Neural progenitor cell (in vitro differentiated cells): ENCODE measurements around the gene PROSER2. TPM values are rescaled to one million over a fixed set of nuclear protein-coding genes. Genes with fewer than 3 reads are reported as not detected.

Experiments
- DNase-seq: peaks from one replicate; pipeline ENCODE4 v3.0.0-alpha.2; 2016; ENCODE audit warnings: low spot score
- H2AFZ ChIP-seq: fragments of 200-600 bp; sonication (generic); replicated peaks from 2 replicates; pipeline ENCODE4 v1.6.1; 2016; ENCODE audit warnings: antibody characterized with exemption
- H3F3A ChIP-seq: fragments of 200-600 bp; sonication (generic); 2 replicates; pipeline ENCODE4 v1.6.1; 2016; ENCODE audit warnings: antibody characterized with exemption, low read depth
- H3K27ac ChIP-seq: fragments of 200-600 bp; sonication (generic); 2 replicates; pipeline ENCODE4 v1.5.1; 2016; ENCODE audit warnings: mild to moderate bottlenecking
- H3K27me3 ChIP-seq: fragments of 200-600 bp; sonication (generic); 2 replicates; pipeline ENCODE4 v1.6.1; 2016; ENCODE audit warnings: mild to moderate bottlenecking, moderate library complexity
- H3K36me3 ChIP-seq: fragments of 200-600 bp; sonication (generic); 2 replicates; pipeline ENCODE4 v1.5.1; 2016
- H3K4me1 ChIP-seq: fragments of 200-600 bp; sonication (generic); 2 replicates; pipeline ENCODE4 v1.6.1; 2016; ENCODE audit warnings: mixed run types
- H3K4me2 ChIP-seq: fragments of 200-600 bp; sonication (generic); 2 replicates; pipeline ENCODE4 v1.6.1; 2016
- H3K4me3 ChIP-seq: fragments of 200-600 bp; sonication (generic); 2 replicates; pipeline ENCODE4 v1.5.1; 2016
- H3K79me2 ChIP-seq: fragments of 200-600 bp; sonication (generic); 2 replicates; pipeline ENCODE4 v1.6.1; 2016; ENCODE audit warnings: low read depth
- H3K9ac ChIP-seq: fragments of 200-600 bp; sonication (generic); 2 replicates; pipeline ENCODE4 v1.6.1; 2016
- H3K9me3 ChIP-seq: fragments of 200-600 bp; sonication (generic); 2 replicates; pipeline ENCODE4 v1.5.1; 2016; ENCODE audit warnings: low read depth
- H4K20me1 ChIP-seq: fragments of 200-600 bp; sonication (generic); 2 replicates; pipeline ENCODE4 v1.6.1; 2016; ENCODE audit warnings: low read depth
- H3K27ac Mint-ChIP-seq: 3 replicates; pipeline ENCODE4 v1.8.0; 2021; ENCODE audit warnings: mixed read lengths
- H3K27me3 Mint-ChIP-seq: 2 replicates; pipeline ENCODE4 v1.8.0; 2022; ENCODE audit warnings: low read depth, mild to moderate bottlenecking, inconsistent platforms, moderate library complexity, mixed read lengths; ENCODE audit not compliant: insufficient read depth
- H3K36me3 Mint-ChIP-seq: 3 replicates; pipeline ENCODE4 v1.8.0; 2021; ENCODE audit warnings: mixed read lengths
- H3K4me1 Mint-ChIP-seq: 3 replicates; pipeline ENCODE4 v1.8.0; 2021; ENCODE audit warnings: mixed read lengths
- H3K4me3 Mint-ChIP-seq: 3 replicates; pipeline ENCODE4 v1.8.0; 2021; ENCODE audit warnings: mild to moderate bottlenecking, moderate library complexity, mixed read lengths
- H3K9me3 Mint-ChIP-seq: 3 replicates; pipeline ENCODE4 v1.8.0; 2020; ENCODE audit warnings: mixed read lengths
- CTCF ChIP-seq: fragments of 200-600 bp; sonication (generic); IDR thresholded peaks from 2 replicates; pipeline ENCODE4 v1.5.1; 2017; ENCODE audit warnings: antibody characterized with exemption, mild to moderate bottlenecking
- EZH2 ChIP-seq: fragments of 200-600 bp; sonication (generic); IDR thresholded peaks from 2 replicates; pipeline ENCODE4 v1.6.1; 2017; ENCODE audit warnings: antibody characterized with exemption, mild to moderate bottlenecking, moderate library complexity
- EZH2phosphoT487 ChIP-seq: fragments of 200-600 bp; sonication (generic); IDR thresholded peaks from 2 replicates; pipeline ENCODE4 v1.6.1; 2017; ENCODE audit warnings: antibody characterized with exemption
- total RNA-seq: library from RNA; depleted of rRNA; stranded (reverse); fragments of >200 nt; gene quantifications from 2 replicates; pipeline ENCODE4 v1.2.3, GENCODE V29; 2015; ENCODE audit warnings: low replicate concordance

The PROSER2 gene
- total RNA-seq, 1 donor from 2014 or later, result 2.3 TPM

GRCh38 chr10:11861811-11862428, 38.8 kb downstream of the PROSER2 start:
- no peaks in the 10 kb centered on the region for H4K20me1 ChIP-seq
- no peaks in the 10 kb centered on the region for H3F3A ChIP-seq
- no peak overlapping the region for H2AFZ ChIP-seq
- no peaks in the 10 kb centered on the region for H3K27me3 ChIP-seq
- H3K9me3 Mint-ChIP-seq, result no peaks in the 10 kb centered on the region
- no peak overlapping the region for H3K9ac ChIP-seq
- H3K27me3 Mint-ChIP-seq, result peaks cover 2% of the 10 kb centered on the region
- H3K4me2 ChIP-seq, result no peak overlapping the region
- no peaks in the 10 kb centered on the region for H3K79me2 ChIP-seq
- H3K36me3 Mint-ChIP-seq, result no peaks in the 10 kb centered on the region
- no peak for DNase-seq
- no peak for TF ChIP-seq EZH2
- TF ChIP-seq CTCF, result no peak
- no peak for TF ChIP-seq EZH2phosphoT487
- no peak overlapping the region for H3K4me3 Mint-ChIP-seq
- H3K4me3 ChIP-seq, result no peak overlapping the region
- no peaks in the 10 kb centered on the region for H3K9me3 ChIP-seq
- no peaks in the 10 kb centered on the region for H3K36me3 ChIP-seq
- no peak overlapping the region for H3K27ac ChIP-seq
- no peak overlapping the region for H3K27ac Mint-ChIP-seq
- H3K4me1 Mint-ChIP-seq, result peaks cover 5% of the 10 kb centered on the region
- no peaks in the 10 kb centered on the region for H3K4me1 ChIP-seq

GRCh38 chr10:11863353-11864109, 40.4 kb downstream of the PROSER2 start:
- Mint-ChIP-seq H3K36me3 (no peaks in the 10 kb centered on the region), H3K27ac (no peak overlapping the region), H3K4me3 (no peak overlapping the region), H3K4me1 (peaks cover 9% of the 10 kb centered on the region), H3K27me3 (peaks cover 2% of the 10 kb centered on the region), H3K9me3 (no peaks in the 10 kb centered on the region)
- Histone ChIP-seq H3K79me2 (no peaks in the 10 kb centered on the region), H3K4me3 (no peak overlapping the region), H3K27me3 (no peaks in the 10 kb centered on the region), H4K20me1 (no peaks in the 10 kb centered on the region), H3F3A (no peaks in the 10 kb centered on the region), H3K36me3 (no peaks in the 10 kb centered on the region), H3K27ac (no peak overlapping the region), H3K9ac (no peak overlapping the region), H2AFZ (no peak overlapping the region), H3K4me1 (peaks cover 6% of the 10 kb centered on the region), H3K4me2 (no peak overlapping the region), H3K9me3 (no peaks in the 10 kb centered on the region)
- no peak for DNase-seq
- TF ChIP-seq EZH2phosphoT487, result no peak
- TF ChIP-seq EZH2, result no peak
- no peak for TF ChIP-seq CTCF

GRCh38 chr10:11864727-11865126, 41.6 kb downstream of the PROSER2 start:
- Mint-ChIP-seq H3K4me1 (peaks cover 12% of the 10 kb centered on the region), H3K9me3 (no peaks in the 10 kb centered on the region), H3K4me3 (no peak overlapping the region), H3K27ac (no peak overlapping the region), H3K36me3 (no peaks in the 10 kb centered on the region), H3K27me3 (peaks cover 2% of the 10 kb centered on the region)
- Histone ChIP-seq H3K27me3 (no peaks in the 10 kb centered on the region), H3K27ac (no peak overlapping the region), H2AFZ (no peak overlapping the region), H3K4me3 (no peak overlapping the region), H3K79me2 (no peaks in the 10 kb centered on the region), H3K9me3 (no peaks in the 10 kb centered on the region), H3K4me2 (no peak overlapping the region), H3K9ac (no peak overlapping the region), H4K20me1 (no peaks in the 10 kb centered on the region), H3K36me3 (no peaks in the 10 kb centered on the region), H3F3A (no peaks in the 10 kb centered on the region), H3K4me1 (peaks cover 6% of the 10 kb centered on the region)
- TF ChIP-seq EZH2 (no peak), CTCF (no peak), EZH2phosphoT487 (no peak)
- no peak for DNase-seq
